ENCODE measurements around the gene TLCD3A. TPM values are rescaled to one million over a fixed set of nuclear protein-coding genes. Genes with fewer than 3 reads are reported as not detected.

The TLCD3A gene
- total RNA-seq, 1 donor from 2014 or later = 25.8 TPM

- Histone ChIP-seq H3K27me3 (ENCODE audit: insufficient read depth, low read length) (no peaks in the 10 kb centered on the region), H3K79me2 (ENCODE audit: insufficient read depth, low read length) (no peaks in the 10 kb centered on the region), H3K27ac (ENCODE audit: low read depth, low read length) (no peak overlapping the region), H3K4me1 (ENCODE audit: insufficient read depth, low read length) (no peaks in the 10 kb centered on the region), H2AFZ (ENCODE audit: low read depth, low read length) (no peak overlapping the region), H3K36me3 (ENCODE audit: insufficient read depth, low read length) (no peaks in the 10 kb centered on the region), H3K4me3 (ENCODE audit: insufficient read depth, low read depth, low read length) (no peak overlapping the region), H3K9me3 (ENCODE audit: insufficient read depth, low read depth, low read length) (no peaks in the 10 kb centered on the region), H3K4me2 (ENCODE audit: low read length) (no peak overlapping the region), H3K9ac (ENCODE audit: low read length) (no peak overlapping the region), H4K20me1 (ENCODE audit: insufficient read depth, low read length) (peaks cover 7% of the 10 kb centered on the region)
- Mint-ChIP-seq H3K9me3 (ENCODE audit: unreplicated experiment) (no peaks in the 10 kb centered on the region), H3K27ac (ENCODE audit: unreplicated experiment) (no peak overlapping the region), H3K4me3 (ENCODE audit: unreplicated experiment) (no peak overlapping the region), H3K36me3 (ENCODE audit: low read depth, unreplicated experiment) (no peaks in the 10 kb centered on the region), H3K27me3 (ENCODE audit: low read depth, unreplicated experiment) (peaks cover 4% of the 10 kb centered on the region), H3K4me1 (ENCODE audit: low read depth, unreplicated experiment) (peaks cover 2% of the 10 kb centered on the region)
- no peak for FAIRE-seq
- DNase-seq (ENCODE audit: low read depth) = no peak
- TF ChIP-seq CTCF (IDR thresholded peaks at IDR 0.05; ENCODE audit: insufficient read depth, low read depth, low read length) (no peak), EZH2 (IDR thresholded peaks at IDR 0.05; ENCODE audit: insufficient read depth, low read length) (no peak)
Measured at GRCh38 chr17:726271-726919, 6.0 kb upstream of the TLCD3A start.

GRCh38 chr17:728911-729310, 3.5 kb upstream of the TLCD3A start:
- peaks cover 16% of the 10 kb centered on the region for H4K20me1 ChIP-seq (ENCODE audit: insufficient read depth, low read length)
- no peaks in the 10 kb centered on the region for H3K9me3 ChIP-seq (ENCODE audit: insufficient read depth, low read depth, low read length)
- H3K36me3 ChIP-seq (ENCODE audit: insufficient read depth, low read length) = no peaks in the 10 kb centered on the region
- H3K27me3 ChIP-seq (ENCODE audit: insufficient read depth, low read length) = no peaks in the 10 kb centered on the region
- no peaks in the 10 kb centered on the region for H3K36me3 Mint-ChIP-seq (ENCODE audit: low read depth, unreplicated experiment)
- no peaks in the 10 kb centered on the region for H3K9me3 Mint-ChIP-seq (ENCODE audit: unreplicated experiment)
- no peak overlapping the region for H3K27ac ChIP-seq (ENCODE audit: low read depth, low read length)
- no peak overlapping the region for H3K4me2 ChIP-seq (ENCODE audit: low read length)
- peaks cover 3% of the 10 kb centered on the region for H3K27me3 Mint-ChIP-seq (ENCODE audit: low read depth, unreplicated experiment)
- peaks cover 7% of the 10 kb centered on the region for H3K4me1 Mint-ChIP-seq (ENCODE audit: low read depth, unreplicated experiment)
- H2AFZ ChIP-seq (ENCODE audit: low read depth, low read length) = no peak overlapping the region
- FAIRE-seq (no peak), DNase-seq (ENCODE audit: low read depth) (no peak)
- H3K79me2 ChIP-seq (ENCODE audit: insufficient read depth, low read length) = peaks cover 13% of the 10 kb centered on the region
- peaks cover 15% of the 10 kb centered on the region for H3K4me1 ChIP-seq (ENCODE audit: insufficient read depth, low read length)
- H3K27ac Mint-ChIP-seq (ENCODE audit: unreplicated experiment) = no peak overlapping the region
- no peak overlapping the region for H3K4me3 Mint-ChIP-seq (ENCODE audit: unreplicated experiment)
- no peak overlapping the region for H3K4me3 ChIP-seq (ENCODE audit: insufficient read depth, low read depth, low read length)
- no peak for TF ChIP-seq EZH2 (IDR thresholded peaks at IDR 0.05; ENCODE audit: insufficient read depth, low read length)
- no peak overlapping the region for H3K9ac ChIP-seq (ENCODE audit: low read length)

GRCh38 chr17:731644-732066, 741 bp upstream of the TLCD3A start:
- H4K20me1 ChIP-seq (ENCODE audit: insufficient read depth, low read length) = peaks cover 43% of the 10 kb centered on the region
- Mint-ChIP-seq H3K4me3 (ENCODE audit: unreplicated experiment) (peak overlapping the region; percentile 80), H3K27me3 (ENCODE audit: low read depth, unreplicated experiment) (peaks cover 3% of the 10 kb centered on the region), H3K4me1 (ENCODE audit: low read depth, unreplicated experiment) (peaks cover 7% of the 10 kb centered on the region), H3K27ac (ENCODE audit: unreplicated experiment) (no peak overlapping the region), H3K9me3 (ENCODE audit: unreplicated experiment) (no peaks in the 10 kb centered on the region), H3K36me3 (ENCODE audit: low read depth, unreplicated experiment) (peaks cover 2% of the 10 kb centered on the region)
- H3K36me3 ChIP-seq (ENCODE audit: insufficient read depth, low read length) = peaks cover 7% of the 10 kb centered on the region
- peaks cover 38% of the 10 kb centered on the region for H3K79me2 ChIP-seq (ENCODE audit: insufficient read depth, low read length)
- peak overlapping the region; percentile 64 for H3K4me3 ChIP-seq (ENCODE audit: insufficient read depth, low read depth, low read length)
- H3K9ac ChIP-seq (ENCODE audit: low read length) = peak overlapping the region; percentile 82
- DNase-seq (ENCODE audit: low read depth) (no peak), FAIRE-seq (no peak)
- peak overlapping the region; percentile 97 for H3K4me2 ChIP-seq (ENCODE audit: low read length)
- peak overlapping the region; percentile 83 for H2AFZ ChIP-seq (ENCODE audit: low read depth, low read length)
- TF ChIP-seq EZH2 (IDR thresholded peaks at IDR 0.05; ENCODE audit: insufficient read depth, low read length) (no peak), CTCF (IDR thresholded peaks at IDR 0.05; ENCODE audit: insufficient read depth, low read depth, low read length) (no peak)
- peak overlapping the region; percentile 50 for H3K27ac ChIP-seq (ENCODE audit: low read depth, low read length)
- H3K9me3 ChIP-seq (ENCODE audit: insufficient read depth, low read depth, low read length) = no peaks in the 10 kb centered on the region
- H3K27me3 ChIP-seq (ENCODE audit: insufficient read depth, low read length) = no peaks in the 10 kb centered on the region
- H3K4me1 ChIP-seq (ENCODE audit: insufficient read depth, low read length) = peaks cover 18% of the 10 kb centered on the region
